ENCODE results near the gene KCNJ2.

DNA sequence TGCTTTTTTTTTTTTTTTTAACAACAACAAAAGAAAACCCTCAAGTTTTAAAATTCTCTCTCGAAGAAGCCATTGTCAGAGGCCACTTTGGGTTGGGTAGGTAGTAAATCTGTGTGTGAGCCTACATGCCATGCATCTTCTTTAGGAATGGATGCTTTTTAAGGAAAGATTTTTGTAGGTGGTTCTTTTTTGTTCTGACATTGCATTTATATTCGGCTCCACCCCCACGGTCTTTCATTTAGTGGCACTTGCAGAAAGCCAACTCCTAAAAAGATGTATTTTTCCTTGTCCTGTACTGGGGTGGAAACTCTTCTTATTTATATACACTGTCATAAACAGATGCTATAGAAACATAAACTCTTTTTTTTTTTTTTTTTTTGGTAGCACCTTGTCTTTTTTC, 35.1 kb downstream of the KCNJ2 start:
- no peak for TF ChIP-seq CTCF (IDR thresholded peaks at IDR 0.05)
- no peak for TF ChIP-seq POLR2A (IDR thresholded peaks at IDR 0.05)
- no peak for TF ChIP-seq POLR2AphosphoS5 (IDR thresholded peaks at IDR 0.05)
